ENCODE results near the gene SCGB2A2.
A peak's percentile ranks its signal among the peaks of the same experiment; 100 is the strongest.

The SCGB2A2 gene

GRCh38 chr11:62269654-62270278, at the start of gene SCGB2A2:
Gene SCGB2A2 (plus strand): TSS chr11:62270158. CDS start chr11:62270217, 59 bp downstream.
- no peak for DNase-seq (ENCODE audit: low spot score)

GRCh38 chr11:62221498-62221897, 48.5 kb upstream of the SCGB2A2 start:
- DNase-seq (ENCODE audit: low spot score): no peak

GRCh38 chr11:62223095-62223494, 46.9 kb upstream of the SCGB2A2 start:
- DNase-seq (ENCODE audit: low spot score): no peak

- no peak for DNase-seq (ENCODE audit: low spot score)
Measured at GRCh38 chr11:62233730-62234129, 36.2 kb upstream of the SCGB2A2 start.

- DNase-seq (ENCODE audit: low spot score): no peak
Measured at GRCh38 chr11:62236187-62236586, 33.8 kb upstream of the SCGB2A2 start.

- DNase-seq (ENCODE audit: low spot score): no peak
Measured at GRCh38 chr11:62237499-62237898, 32.5 kb upstream of the SCGB2A2 start.

GRCh38 chr11:62238151-62238550, 31.8 kb upstream of the SCGB2A2 start:
- no peak for DNase-seq (ENCODE audit: low spot score)

- no peak for DNase-seq (ENCODE audit: low spot score)
Measured at GRCh38 chr11:62241095-62241494, 28.9 kb upstream of the SCGB2A2 start.

GRCh38 chr11:62242021-62242420, 27.9 kb upstream of the SCGB2A2 start, which contains the start of gene SCGB1D2:
Gene SCGB1D2 (plus strand): TSS chr11:62242239. CDS start chr11:62242308, 69 bp downstream.
- DNase-seq (ENCODE audit: low spot score): no peak

GRCh38 chr11:62245271-62245753, 24.6 kb upstream of the SCGB2A2 start:
- peak; percentile 14 for DNase-seq (ENCODE audit: low spot score)

GRCh38 chr11:62251698-62252097, 18.3 kb upstream of the SCGB2A2 start:
- no peak for DNase-seq (ENCODE audit: low spot score)

GRCh38 chr11:62253999-62254542, 15.9 kb upstream of the SCGB2A2 start:
- DNase-seq (ENCODE audit: low spot score): no peak

GRCh38 chr11:62256281-62256680, 13.7 kb upstream of the SCGB2A2 start:
- no peak for DNase-seq (ENCODE audit: low spot score)

GRCh38 chr11:62260261-62260953, 9.6 kb upstream of the SCGB2A2 start:
- no peak for DNase-seq (ENCODE audit: low spot score)

GRCh38 chr11:62264004-62264403, 6.0 kb upstream of the SCGB2A2 start:
- DNase-seq (ENCODE audit: low spot score): no peak

GRCh38 chr11:62266558-62266957, 3.4 kb upstream of the SCGB2A2 start:
- DNase-seq (ENCODE audit: low spot score): no peak

- no peak for DNase-seq (ENCODE audit: low spot score)
Measured at GRCh38 chr11:62267050-62267449, 2.9 kb upstream of the SCGB2A2 start.

- DNase-seq (ENCODE audit: low spot score): no peak
Measured at GRCh38 chr11:62267576-62267975, 2.4 kb upstream of the SCGB2A2 start.

GRCh38 chr11:62273284-62273683, 3.3 kb downstream of the SCGB2A2 start:
- no peak for DNase-seq (ENCODE audit: low spot score)

GRCh38 chr11:62273789-62274275, 3.9 kb downstream of the SCGB2A2 start:
- DNase-seq (ENCODE audit: low spot score): no peak

GRCh38 chr11:62280452-62280851, 10.5 kb downstream of the SCGB2A2 start:
- DNase-seq (ENCODE audit: low spot score): no peak

GRCh38 chr11:62295504-62295903, 25.5 kb downstream of the SCGB2A2 start:
- DNase-seq (ENCODE audit: low spot score): peak; percentile 22

GRCh38 chr11:62298975-62299374, 29.0 kb downstream of the SCGB2A2 start, which contains the start of gene SCGB1D4:
Gene SCGB1D4 (minus strand): TSS chr11:62299075. CDS start chr11:62299010, 65 bp downstream.
- DNase-seq (ENCODE audit: low spot score): no peak
